Measurements from ENCODE around the gene INHBB. TPM values are rescaled to one million over a fixed set of nuclear protein-coding genes. Genes with fewer than 3 reads are reported as not detected.

Gene INHBB
- total RNA-seq, 2 donors from 2014 or later: 3.6 to 7.9 TPM

DNA sequence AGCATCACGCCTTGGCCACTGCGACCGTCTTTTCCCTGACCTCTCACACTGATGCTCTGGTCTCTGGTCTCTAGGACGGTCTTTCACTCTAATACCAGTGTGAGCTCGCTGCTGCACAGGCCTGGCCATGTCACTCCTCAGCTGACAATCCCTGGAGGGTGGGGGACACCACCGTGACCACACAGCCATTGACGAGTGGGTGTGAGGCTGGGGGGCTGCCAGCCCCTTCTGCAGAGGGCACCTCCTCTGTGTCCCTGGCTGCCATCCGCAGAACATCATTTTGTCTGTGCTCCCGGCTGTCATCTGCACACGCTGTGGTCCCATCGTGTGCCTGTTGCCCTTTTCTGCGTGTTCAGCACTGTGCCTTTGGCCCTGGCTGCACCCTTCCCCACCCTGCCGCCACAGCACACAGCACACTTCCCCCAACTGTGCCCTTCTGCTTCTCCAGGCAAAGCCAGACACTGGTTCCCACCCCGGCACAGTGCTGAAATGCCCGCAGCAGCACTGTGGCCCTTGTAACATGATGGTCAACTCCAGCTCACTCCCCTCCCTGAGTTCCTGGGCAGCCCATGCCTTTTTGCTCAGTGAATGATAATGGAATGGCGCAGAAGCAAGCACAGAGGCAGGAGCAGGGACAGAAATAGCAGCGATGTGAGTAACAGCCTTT is 30.4 kb upstream of the INHBB start:
- H3K9me3 ChIP-seq: no peaks in the 10 kb centered on the region
- intact Hi-C loops (cut with DNase I): no loop called here
- TF ChIP-seq, protein P1, sequence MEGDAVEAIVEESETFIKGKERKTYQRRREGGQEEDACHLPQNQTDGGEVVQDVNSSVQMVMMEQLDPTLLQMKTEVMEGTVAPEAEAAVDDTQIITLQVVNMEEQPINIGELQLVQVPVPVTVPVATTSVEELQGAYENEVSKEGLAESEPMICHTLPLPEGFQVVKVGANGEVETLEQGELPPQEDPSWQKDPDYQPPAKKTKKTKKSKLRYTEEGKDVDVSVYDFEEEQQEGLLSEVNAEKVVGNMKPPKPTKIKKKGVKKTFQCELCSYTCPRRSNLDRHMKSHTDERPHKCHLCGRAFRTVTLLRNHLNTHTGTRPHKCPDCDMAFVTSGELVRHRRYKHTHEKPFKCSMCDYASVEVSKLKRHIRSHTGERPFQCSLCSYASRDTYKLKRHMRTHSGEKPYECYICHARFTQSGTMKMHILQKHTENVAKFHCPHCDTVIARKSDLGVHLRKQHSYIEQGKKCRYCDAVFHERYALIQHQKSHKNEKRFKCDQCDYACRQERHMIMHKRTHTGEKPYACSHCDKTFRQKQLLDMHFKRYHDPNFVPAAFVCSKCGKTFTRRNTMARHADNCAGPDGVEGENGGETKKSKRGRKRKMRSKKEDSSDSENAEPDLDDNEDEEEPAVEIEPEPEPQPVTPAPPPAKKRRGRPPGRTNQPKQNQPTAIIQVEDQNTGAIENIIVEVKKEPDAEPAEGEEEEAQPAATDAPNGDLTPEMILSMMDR (IDR thresholded peaks at IDR 0.05): no peak
- TF ChIP-seq POLR2A (IDR thresholded peaks at IDR 0.05): no peak
- DNase-seq (no peak), ATAC-seq (no peak)
- H3K4me3 ChIP-seq: no peak overlapping the region
- no peaks in the 10 kb centered on the region for H3K36me3 ChIP-seq (replicated peaks in 1 of 2; ENCODE audit: insufficient read depth in 1 of 2, low read depth in 2 of 2)
- H3K27me3 ChIP-seq: no peaks in the 10 kb centered on the region
- H3K27ac ChIP-seq: no peak overlapping the region
- H3K4me1 ChIP-seq: peaks cover 13% of the 10 kb centered on the region
- 91% methylated on average over 12 to 17 of the region's 17 CpGs for WGBS, 2 donors

DNA sequence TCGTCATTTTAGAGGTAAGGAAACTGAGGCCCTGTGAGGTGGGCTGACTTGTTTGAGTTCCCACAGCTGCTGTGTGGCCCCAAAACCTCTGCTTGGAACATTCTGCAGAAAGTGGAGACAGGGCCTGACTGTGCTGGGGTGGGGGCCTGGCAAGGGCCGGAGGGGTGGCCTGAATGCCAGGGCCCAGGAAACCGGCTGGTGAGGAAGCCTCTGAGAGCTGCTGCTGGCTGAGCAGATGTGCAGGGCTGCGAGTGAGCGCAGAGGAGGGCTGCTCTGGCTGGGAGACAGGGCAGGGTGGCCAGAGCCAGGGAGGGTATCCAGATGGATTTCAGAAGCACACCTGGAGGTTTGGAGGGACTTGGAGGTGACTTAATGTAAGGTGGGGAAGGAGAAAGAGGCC is 29.9 kb upstream of the INHBB start:
- Histone ChIP-seq H3K27ac (no peak overlapping the region), H3K27me3 (no peaks in the 10 kb centered on the region), H3K4me3 (no peak overlapping the region), H3K4me1 (peaks cover 13% of the 10 kb centered on the region), H3K9me3 (no peaks in the 10 kb centered on the region), H3K36me3 (replicated peaks in 1 of 2; ENCODE audit: insufficient read depth in 1 of 2, low read depth in 2 of 2) (no peaks in the 10 kb centered on the region)
- DNase-seq: no peak
- intact Hi-C loops (cut with DNase I): no loop called here
- ATAC-seq: no peak
- TF ChIP-seq, protein P1 (IDR thresholded peaks at IDR 0.05): no peak
- TF ChIP-seq POLR2A (IDR thresholded peaks at IDR 0.05): no peak
- WGBS, 2 donors: 75 to 92% methylated on average over 5 of the region's 5 CpGs

DNA sequence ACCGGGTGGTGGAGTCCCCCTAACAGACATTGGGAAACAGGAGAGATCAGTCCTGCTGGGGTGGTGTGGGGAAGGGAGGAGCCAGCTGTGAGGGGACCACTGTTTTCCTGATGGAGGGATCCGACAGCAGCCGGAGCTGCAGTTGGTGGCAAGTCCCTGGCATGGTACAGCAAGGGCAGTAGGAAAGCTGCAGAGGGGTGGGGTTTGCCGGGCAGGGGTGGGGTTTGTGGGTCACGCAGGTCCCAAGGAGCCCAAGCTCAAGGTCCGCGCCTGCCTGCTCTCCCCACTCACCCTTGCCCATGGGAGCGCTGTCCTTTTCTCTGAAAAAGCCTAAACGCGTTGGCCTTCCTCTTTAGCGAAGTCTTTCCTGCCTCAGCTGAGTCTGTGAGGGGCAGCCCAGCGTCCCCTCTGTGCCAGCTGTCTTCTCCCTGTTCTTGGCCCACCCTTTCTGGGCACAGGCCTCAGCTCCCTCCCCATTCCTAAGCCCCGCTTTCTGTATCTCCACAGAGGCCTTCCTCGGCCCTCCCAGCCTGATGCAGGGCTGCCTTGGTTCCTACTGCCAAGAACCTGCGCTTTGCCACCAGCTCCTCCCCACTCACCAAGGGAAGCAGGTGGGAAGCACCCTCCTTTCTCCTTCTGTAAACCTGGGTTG is 29.3 kb upstream of the INHBB start:
- ATAC-seq (no peak), DNase-seq (no peak)
- Histone ChIP-seq H3K4me1 (peaks cover 13% of the 10 kb centered on the region), H3K27ac (no peak overlapping the region), H3K27me3 (no peaks in the 10 kb centered on the region), H3K36me3 (replicated peaks in 1 of 2; ENCODE audit: insufficient read depth in 1 of 2, low read depth in 2 of 2) (no peaks in the 10 kb centered on the region), H3K9me3 (no peaks in the 10 kb centered on the region), H3K4me3 (no peak overlapping the region)
- intact Hi-C loops (cut with DNase I): no loop called here
- no peak for TF ChIP-seq POLR2A (IDR thresholded peaks at IDR 0.05)
- TF ChIP-seq, protein P1 (IDR thresholded peaks at IDR 0.05): no peak
- WGBS, 2 donors: 86 to 90% methylated on average over 15 of the region's 15 CpGs

DNA sequence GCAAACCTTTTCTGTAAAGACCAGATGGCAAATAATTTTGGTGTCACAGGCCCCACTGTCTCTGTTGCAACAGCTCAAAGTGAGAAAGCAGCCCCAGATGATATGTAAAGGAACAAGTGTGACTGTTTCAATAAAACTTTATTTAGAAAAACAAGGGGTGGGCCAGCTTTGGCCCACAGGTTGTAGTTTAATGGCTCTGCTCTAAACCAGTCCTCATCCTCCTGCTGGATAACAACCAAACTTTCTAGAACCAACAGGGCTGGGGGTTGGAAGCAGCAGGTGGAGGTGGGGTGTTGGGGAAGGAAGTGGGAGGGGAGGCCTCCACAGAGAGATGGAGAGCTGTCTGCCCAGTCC is 28.8 kb upstream of the INHBB start:
- no peak for TF ChIP-seq POLR2A (IDR thresholded peaks at IDR 0.05)
- TF ChIP-seq, protein P1 (IDR thresholded peaks at IDR 0.05): no peak
- ATAC-seq: no peak
- Histone ChIP-seq H3K27ac (no peak overlapping the region), H3K36me3 (replicated peaks in 1 of 2; ENCODE audit: insufficient read depth in 1 of 2, low read depth in 2 of 2) (no peaks in the 10 kb centered on the region), H3K9me3 (no peaks in the 10 kb centered on the region), H3K27me3 (no peaks in the 10 kb centered on the region), H3K4me3 (no peak overlapping the region), H3K4me1 (peaks cover 13% of the 10 kb centered on the region)
- intact Hi-C loops (cut with DNase I): no loop called here
- no peak for DNase-seq

DNA sequence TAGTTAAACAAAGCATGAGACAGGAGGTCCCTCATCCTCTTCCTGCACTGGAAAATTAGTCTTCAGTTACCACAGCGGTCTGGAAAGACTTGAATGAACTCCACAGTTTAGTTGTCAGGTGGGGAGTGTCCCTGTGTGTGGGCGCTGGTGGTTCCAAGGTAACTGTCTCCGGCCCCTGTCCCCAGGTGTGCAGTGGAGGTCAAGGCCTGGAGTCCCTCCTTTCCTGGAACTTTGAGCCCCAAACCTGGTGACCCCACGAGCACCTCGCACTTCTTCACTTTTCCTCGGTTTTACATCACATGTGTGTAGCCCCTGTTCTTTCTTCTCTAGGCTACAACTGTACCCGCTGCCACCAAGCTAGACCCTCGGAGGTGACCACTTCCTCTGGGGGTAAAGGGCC is 28.0 kb upstream of the INHBB start:
- Histone ChIP-seq H3K4me1 (peaks cover 10% of the 10 kb centered on the region), H3K27me3 (no peaks in the 10 kb centered on the region), H3K4me3 (no peak overlapping the region), H3K9me3 (no peaks in the 10 kb centered on the region), H3K27ac (no peak overlapping the region), H3K36me3 (replicated peaks in 1 of 2; ENCODE audit: insufficient read depth in 1 of 2, low read depth in 2 of 2) (no peaks in the 10 kb centered on the region)
- no peak for TF ChIP-seq POLR2A (IDR thresholded peaks at IDR 0.05)
- TF ChIP-seq, protein P1 (IDR thresholded peaks at IDR 0.05): no peak
- intact Hi-C loops (cut with DNase I): no loop called here
- no peak for DNase-seq
- no peak for ATAC-seq
- 80 to 87% methylated on average over 8 of the region's 8 CpGs for WGBS, 2 donors
